ENCODE data around the gene NR4A2. TPM values are rescaled to one million over a fixed set of nuclear protein-coding genes. Genes with fewer than 3 reads are reported as not detected.

NR4A2 gene
- total RNA-seq, 1 experiment from 2014 or later = 0.85 TPM

- ChIA-PET CTCF (no interaction called here), POLR2A (no interaction called here)
- no peak overlapping the region for H3K4me3 ChIP-seq (ENCODE audit: low read depth in 2 of 2, low read length in 2 of 2)
- H3K27ac ChIP-seq (ENCODE audit: low read length) = no peak overlapping the region
- TF ChIP-seq SIN3A (IDR thresholded peaks at IDR 0.05; ENCODE audit: borderline replicate concordance, insufficient read depth, low read depth, low read length) = no peak
- TF ChIP-seq POLR2AphosphoS5 (IDR thresholded peaks at IDR 0.05; ENCODE audit: low read depth, low read length) = no peak
- no peak for TF ChIP-seq REST (IDR thresholded peaks at IDR 0.05; ENCODE audit: insufficient read depth in 1 of 2, low read depth in 2 of 2, low read length in 1 of 2)
- no peak for TF ChIP-seq TCF7L2 (IDR thresholded peaks at IDR 0.05; ENCODE audit: low read depth, low read length)
- TF ChIP-seq CTCF (IDR thresholded peaks at IDR 0.05) = no peak
- intact Hi-C loops (cut with micrococcal nuclease; ENCODE audit: unreplicated experiment) = no loop called here
- in situ Hi-C loops (cut with HindIII; ENCODE audit: low pct_unique_long_range_greater_than_20kb, low sequenced_read_pairs) = no loop called here
- ATAC-seq (no peak), DNase-seq (ENCODE audit: low read depth, low spot score) (no peak)
- H3K4me1 ChIP-seq (ENCODE audit: control insufficient read depth, insufficient read depth, low read length) = peaks cover 4% of the 10 kb centered on the region; the same call in 1 of the 2 replicates
- no peaks in the 10 kb centered on the region for H3K36me3 ChIP-seq (ENCODE audit: control insufficient read depth, insufficient read depth, low read length)
- H3K27me3 ChIP-seq (ENCODE audit: control insufficient read depth, insufficient read depth, low read length) = peaks cover 18% of the 10 kb centered on the region
- no peaks in the 10 kb centered on the region for H3K9me3 ChIP-seq (ENCODE audit: control insufficient read depth, insufficient read depth, low read depth, low read length)
- no TSS peak for BruUV-seq (replicated peaks)
These were observed 8.8 kb downstream of the NR4A2 start for GRCh38 chr2:156323754-156324153.

GRCh38 chr2:156322686-156323231 is 9.8 kb downstream of the NR4A2 start:
- peaks cover 4% of the 10 kb centered on the region; the same call in 1 of the 2 replicates for H3K4me1 ChIP-seq (ENCODE audit: control insufficient read depth, insufficient read depth, low read length)
- no TSS peak for BruUV-seq (replicated peaks)
- no peak overlapping the region for H3K4me3 ChIP-seq (ENCODE audit: low read depth in 2 of 2, low read length in 2 of 2)
- TF ChIP-seq SIN3A (IDR thresholded peaks at IDR 0.05; ENCODE audit: borderline replicate concordance, insufficient read depth, low read depth, low read length) (no peak), CTCF (IDR thresholded peaks at IDR 0.05) (no peak), POLR2AphosphoS5 (IDR thresholded peaks at IDR 0.05; ENCODE audit: low read depth, low read length) (no peak), REST (IDR thresholded peaks at IDR 0.05; ENCODE audit: insufficient read depth in 1 of 2, low read depth in 2 of 2, low read length in 1 of 2) (no peak), TCF7L2 (IDR thresholded peaks at IDR 0.05; ENCODE audit: low read depth, low read length) (no peak)
- POLR2A ChIA-PET = no interaction called here
- in situ Hi-C loops (cut with HindIII; ENCODE audit: low pct_unique_long_range_greater_than_20kb, low sequenced_read_pairs) = no loop called here
- intact Hi-C loops (cut with micrococcal nuclease; ENCODE audit: unreplicated experiment) = no loop called here
- ATAC-seq (no peak), DNase-seq (ENCODE audit: low read depth, low spot score) (no peak)
- H3K27me3 ChIP-seq (ENCODE audit: control insufficient read depth, insufficient read depth, low read length) = peaks cover 18% of the 10 kb centered on the region
- CTCF ChIA-PET = no interaction called here
- H3K36me3 ChIP-seq (ENCODE audit: control insufficient read depth, insufficient read depth, low read length) = no peaks in the 10 kb centered on the region
- no peaks in the 10 kb centered on the region for H3K9me3 ChIP-seq (ENCODE audit: control insufficient read depth, insufficient read depth, low read depth, low read length)
- H3K27ac ChIP-seq (ENCODE audit: low read length) = no peak overlapping the region
